ENCODE measurements around the gene PMP22.

DNA sequence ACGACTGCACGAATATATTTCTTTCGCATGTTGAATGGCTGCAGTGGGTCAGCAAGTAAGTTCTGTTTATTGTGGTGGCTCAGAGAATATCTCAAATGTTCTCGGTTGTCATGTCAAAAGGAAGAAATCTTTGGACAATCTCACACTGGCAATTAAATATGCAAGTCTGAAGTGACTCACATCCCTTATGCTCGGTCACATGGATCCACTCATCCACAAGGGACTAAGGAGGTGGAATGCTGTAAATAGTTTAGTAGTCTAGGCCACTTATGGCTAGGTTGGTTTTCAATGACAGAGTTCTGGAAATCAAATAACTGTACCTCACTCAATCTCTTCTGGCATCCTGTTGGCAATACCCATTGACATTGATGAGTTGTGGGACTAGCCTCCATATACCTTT is 33.0 kb upstream of the PMP22 start:
- TF ChIP-seq POLR2A (IDR thresholded peaks at IDR 0.05; ENCODE audit: low read depth, low read length) (no peak), POLR2AphosphoS5 (IDR thresholded peaks at IDR 0.05; ENCODE audit: insufficient read depth, low read depth, low read length) (no peak), MYC (IDR thresholded peaks at IDR 0.05; ENCODE audit: low read depth, low read length) (no peak), EZH2 (IDR thresholded peaks at IDR 0.05; ENCODE audit: borderline replicate concordance, low read depth, low read length, severe bottlenecking) (no peak), FOS (IDR thresholded peaks at IDR 0.05; ENCODE audit: borderline replicate concordance, insufficient read depth, low read length) (no peak), GATA2 (IDR thresholded peaks at IDR 0.05; ENCODE audit: insufficient read depth, insufficient read length, low read depth, low read length) (no peak)
- TF ChIP-seq, protein P1, sequence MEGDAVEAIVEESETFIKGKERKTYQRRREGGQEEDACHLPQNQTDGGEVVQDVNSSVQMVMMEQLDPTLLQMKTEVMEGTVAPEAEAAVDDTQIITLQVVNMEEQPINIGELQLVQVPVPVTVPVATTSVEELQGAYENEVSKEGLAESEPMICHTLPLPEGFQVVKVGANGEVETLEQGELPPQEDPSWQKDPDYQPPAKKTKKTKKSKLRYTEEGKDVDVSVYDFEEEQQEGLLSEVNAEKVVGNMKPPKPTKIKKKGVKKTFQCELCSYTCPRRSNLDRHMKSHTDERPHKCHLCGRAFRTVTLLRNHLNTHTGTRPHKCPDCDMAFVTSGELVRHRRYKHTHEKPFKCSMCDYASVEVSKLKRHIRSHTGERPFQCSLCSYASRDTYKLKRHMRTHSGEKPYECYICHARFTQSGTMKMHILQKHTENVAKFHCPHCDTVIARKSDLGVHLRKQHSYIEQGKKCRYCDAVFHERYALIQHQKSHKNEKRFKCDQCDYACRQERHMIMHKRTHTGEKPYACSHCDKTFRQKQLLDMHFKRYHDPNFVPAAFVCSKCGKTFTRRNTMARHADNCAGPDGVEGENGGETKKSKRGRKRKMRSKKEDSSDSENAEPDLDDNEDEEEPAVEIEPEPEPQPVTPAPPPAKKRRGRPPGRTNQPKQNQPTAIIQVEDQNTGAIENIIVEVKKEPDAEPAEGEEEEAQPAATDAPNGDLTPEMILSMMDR (IDR thresholded peaks at IDR 0.05; ENCODE audit: extremely low read depth in 1 of 2, insufficient read depth in 1 of 2, low read depth in 1 of 2, low read length in 2 of 2): no peak
- TF ChIP-seq, protein P2, sequence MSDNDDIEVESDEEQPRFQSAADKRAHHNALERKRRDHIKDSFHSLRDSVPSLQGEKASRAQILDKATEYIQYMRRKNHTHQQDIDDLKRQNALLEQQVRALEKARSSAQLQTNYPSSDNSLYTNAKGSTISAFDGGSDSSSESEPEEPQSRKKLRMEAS (IDR thresholded peaks at IDR 0.05; ENCODE audit: insufficient read depth, insufficient read length): no peak
